ENCODE measurements around the gene ACKR3.

The ACKR3 gene

DNA sequence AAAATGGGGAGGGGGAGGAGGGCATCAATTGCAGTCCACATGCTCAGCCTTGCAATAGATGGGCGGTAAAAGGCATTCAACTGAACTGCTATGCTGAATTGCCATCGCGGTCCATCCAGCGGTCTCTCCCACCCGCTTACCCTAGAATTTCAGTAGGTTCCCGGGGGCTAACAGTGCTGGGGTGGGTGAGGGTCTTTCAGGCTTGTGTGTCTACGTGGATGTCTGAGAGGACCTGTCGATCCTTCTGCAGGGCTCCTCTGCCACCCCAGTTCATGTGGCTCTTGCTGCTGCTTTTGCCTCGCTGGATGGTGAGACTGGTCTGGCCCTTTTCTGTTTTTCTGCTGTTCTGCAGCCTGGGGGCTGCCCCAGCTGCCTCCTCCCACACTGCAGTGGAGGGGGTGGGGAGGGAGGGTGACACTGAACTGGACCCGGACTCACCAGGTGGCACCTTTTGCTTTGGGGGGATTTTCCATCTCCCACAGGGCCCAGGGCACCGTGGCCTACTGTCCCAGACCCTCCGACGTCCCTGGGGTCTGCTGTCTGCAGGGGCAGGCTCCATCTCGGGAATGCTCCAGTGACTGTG, 14.1 kb downstream of the ACKR3 start:
- TF ChIP-seq CTCF (IDR thresholded peaks at IDR 0.05; ENCODE audit: insufficient read depth, missing control alignments): no peak
- no peak for DNase-seq (ENCODE audit: insufficient read length, low spot score)
- no peak for FAIRE-seq

DNA sequence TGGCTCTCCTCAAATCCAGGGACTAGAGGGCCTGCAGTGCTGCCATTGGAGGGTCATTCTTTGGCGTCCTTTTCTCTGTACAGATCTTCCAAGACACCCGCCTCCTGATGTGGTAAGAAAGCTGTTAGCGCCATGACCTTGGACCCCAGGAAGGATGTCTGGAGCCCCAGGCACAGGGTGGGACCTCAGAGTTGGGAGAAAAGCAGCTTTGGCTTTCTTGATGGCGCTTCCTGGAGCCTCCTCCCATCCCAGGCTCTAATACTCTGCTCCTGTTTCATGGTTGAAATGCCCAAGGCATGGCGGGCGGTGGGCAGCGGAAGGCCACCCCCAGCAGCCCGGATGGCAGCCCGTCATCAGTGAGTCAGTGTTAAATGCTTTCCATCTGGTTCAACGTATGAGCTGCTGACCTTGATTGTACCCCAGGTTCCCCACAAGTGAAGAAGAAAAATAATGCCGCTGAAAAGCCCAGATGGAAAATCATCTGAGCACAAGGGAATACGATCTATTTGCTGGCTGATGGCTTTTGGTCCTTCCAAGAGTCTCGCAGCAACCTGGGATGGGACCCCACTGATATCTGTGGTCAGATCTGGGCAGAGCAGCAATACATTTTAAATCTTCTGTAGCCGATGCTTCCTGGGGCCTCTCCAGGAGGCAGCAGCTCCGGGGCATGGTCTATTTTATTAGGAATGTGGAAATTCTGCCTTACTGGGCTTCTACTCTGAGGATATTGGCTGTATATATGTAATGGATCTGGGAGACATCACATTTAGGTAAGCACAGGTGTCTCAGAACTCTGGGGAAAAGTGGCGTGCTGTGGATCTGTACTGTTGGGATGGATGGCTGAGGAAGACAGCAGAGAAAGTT, 15.1 kb downstream of the ACKR3 start:
- FAIRE-seq: no peak
- no peak for DNase-seq (ENCODE audit: insufficient read length, low spot score)
- TF ChIP-seq CTCF (IDR thresholded peaks at IDR 0.05; ENCODE audit: insufficient read depth, missing control alignments): no peak

GRCh38 chr2:236585966-236586365, 16.3 kb downstream of the ACKR3 start:
- DNase-seq (ENCODE audit: insufficient read length, low spot score) (no peak), FAIRE-seq (no peak)
- no peak for TF ChIP-seq CTCF (IDR thresholded peaks at IDR 0.05; ENCODE audit: insufficient read depth, missing control alignments)

- FAIRE-seq (no peak), DNase-seq (ENCODE audit: insufficient read length, low spot score) (no peak)
- no peak for TF ChIP-seq CTCF (IDR thresholded peaks at IDR 0.05; ENCODE audit: insufficient read depth, missing control alignments)
Measured at GRCh38 chr2:236587861-236588815, 18.5 kb downstream of the ACKR3 start.

DNA sequence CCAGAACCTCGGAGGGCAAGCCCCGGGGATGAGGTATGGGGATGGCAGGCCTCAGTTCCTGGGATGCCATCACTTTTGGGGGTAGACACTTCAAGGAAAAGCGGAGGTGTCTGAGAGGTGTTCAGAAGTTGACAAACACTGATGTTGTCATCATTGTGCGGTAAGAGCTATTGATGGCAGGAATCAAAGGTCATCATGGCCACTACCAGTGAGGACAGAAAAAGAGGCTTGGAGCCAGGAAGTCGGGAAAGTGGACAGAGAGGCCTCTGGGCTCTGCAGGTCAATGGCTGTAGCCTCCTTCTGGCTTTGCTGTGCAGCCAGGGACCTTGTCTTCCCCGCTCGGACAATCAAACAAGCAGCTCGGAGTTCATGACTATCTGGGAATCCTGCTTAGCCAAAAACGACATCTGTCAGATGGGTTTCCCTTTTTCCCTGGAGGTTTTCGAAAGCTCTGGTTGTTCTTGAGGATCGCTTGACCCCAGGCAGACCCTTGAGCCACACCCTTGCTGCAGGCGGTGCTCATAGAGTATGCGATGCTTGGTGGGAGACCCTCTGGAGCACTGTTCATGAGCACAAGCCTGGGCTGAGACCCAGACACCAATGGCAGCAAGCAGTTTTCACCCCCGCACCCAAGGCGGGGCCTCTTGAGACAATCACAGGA, 19.4 kb downstream of the ACKR3 start:
- no peak for TF ChIP-seq CTCF (IDR thresholded peaks at IDR 0.05; ENCODE audit: insufficient read depth, missing control alignments)
- DNase-seq (ENCODE audit: insufficient read length, low spot score): no peak
- no peak for FAIRE-seq

GRCh38 chr2:236590846-236591245, 21.2 kb downstream of the ACKR3 start:
- no peak for FAIRE-seq

More at GRCh38 chr2:236590846-236591245, 21.2 kb downstream of the ACKR3 start:
- TF ChIP-seq CTCF (IDR thresholded peaks at IDR 0.05; ENCODE audit: insufficient read depth, missing control alignments): no peak
- DNase-seq (ENCODE audit: insufficient read length, low spot score): no peak

All from D721Med (cell line).